Stimulated activated CD8-positive, alpha-beta memory T cell treated with anti-CD3 and anti-CD28 coated beads, Interleukin-15, amount 100 ng/mL, for 1 hour (primary cell): ENCODE measurements around the gene TMEM44.

Experiments used
- DNase-seq: peaks from one replicate; pipeline ENCODE4 v3.0.0-alpha.2; 2020; ENCODE audit warnings: low read depth

Gene TMEM44

DNA sequence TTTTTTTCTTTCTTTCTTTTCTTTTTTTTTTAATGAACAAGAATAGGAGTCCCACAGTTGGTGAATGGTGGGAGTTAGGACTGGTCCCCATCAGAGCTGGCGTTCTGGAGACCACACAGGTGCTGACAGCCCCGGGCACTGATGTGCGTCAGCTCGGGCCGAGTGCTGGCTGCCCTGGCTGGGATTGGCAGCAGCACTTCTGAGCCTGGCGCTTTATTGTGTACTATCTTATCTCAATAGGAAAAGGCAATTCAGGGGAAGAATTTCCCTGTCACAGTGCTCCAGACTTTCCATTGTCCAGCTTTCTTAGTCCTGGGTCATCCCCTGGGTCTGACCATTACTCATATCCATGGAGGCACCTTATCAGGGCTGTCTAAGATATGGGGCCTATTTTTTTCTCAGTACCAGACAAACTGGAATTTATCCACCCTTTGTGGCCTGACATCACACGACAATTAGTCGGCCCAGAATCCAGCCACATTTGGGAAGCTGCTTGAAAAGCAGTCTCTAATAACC is 54.1 kb downstream of the TMEM44 start:
- no peak for DNase-seq

GRCh38 chr3:194577986-194578905 is 55.0 kb downstream of the TMEM44 start:
- DNase-seq, result no peak

DNA sequence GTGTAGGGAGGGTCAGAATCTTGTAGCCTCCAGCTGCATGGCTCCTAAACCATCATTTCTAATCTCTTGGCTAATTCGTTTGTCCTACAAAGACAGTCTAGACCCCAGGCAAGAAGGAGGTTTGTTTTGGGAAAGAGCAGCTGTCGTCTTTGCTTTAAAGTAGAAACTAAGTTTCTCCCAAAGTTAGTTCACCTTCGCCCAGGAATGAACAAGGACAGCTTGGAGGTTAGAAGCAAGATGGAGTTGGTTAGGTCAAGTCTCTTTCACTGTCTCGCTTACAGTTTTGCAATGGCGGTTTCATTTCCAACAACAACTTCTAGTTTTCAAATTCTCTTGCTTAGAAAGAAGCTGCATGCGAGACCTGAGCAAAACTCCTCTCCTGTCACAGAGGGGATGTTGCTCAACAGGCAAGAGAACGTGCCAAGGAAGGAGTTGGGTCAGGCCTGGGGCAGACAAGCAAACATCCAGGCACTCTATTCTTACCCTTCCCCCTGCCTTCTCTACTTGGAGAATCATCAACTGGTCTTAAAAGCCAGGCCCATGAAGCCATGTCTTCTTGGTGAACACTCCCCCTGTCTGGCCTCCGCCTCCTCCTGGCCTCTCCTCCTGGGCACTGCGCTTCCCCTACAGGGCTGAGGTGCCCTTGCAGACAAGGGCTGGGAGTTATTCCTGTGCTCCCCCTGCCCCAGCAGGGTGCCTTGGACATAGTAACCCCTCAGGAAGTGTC is 57.6 kb downstream of the TMEM44 start:
- no peak for DNase-seq

- DNase-seq, result no peak
Observed at GRCh38 chr3:194574639-194575483, 58.4 kb downstream of the TMEM44 start.

DNA sequence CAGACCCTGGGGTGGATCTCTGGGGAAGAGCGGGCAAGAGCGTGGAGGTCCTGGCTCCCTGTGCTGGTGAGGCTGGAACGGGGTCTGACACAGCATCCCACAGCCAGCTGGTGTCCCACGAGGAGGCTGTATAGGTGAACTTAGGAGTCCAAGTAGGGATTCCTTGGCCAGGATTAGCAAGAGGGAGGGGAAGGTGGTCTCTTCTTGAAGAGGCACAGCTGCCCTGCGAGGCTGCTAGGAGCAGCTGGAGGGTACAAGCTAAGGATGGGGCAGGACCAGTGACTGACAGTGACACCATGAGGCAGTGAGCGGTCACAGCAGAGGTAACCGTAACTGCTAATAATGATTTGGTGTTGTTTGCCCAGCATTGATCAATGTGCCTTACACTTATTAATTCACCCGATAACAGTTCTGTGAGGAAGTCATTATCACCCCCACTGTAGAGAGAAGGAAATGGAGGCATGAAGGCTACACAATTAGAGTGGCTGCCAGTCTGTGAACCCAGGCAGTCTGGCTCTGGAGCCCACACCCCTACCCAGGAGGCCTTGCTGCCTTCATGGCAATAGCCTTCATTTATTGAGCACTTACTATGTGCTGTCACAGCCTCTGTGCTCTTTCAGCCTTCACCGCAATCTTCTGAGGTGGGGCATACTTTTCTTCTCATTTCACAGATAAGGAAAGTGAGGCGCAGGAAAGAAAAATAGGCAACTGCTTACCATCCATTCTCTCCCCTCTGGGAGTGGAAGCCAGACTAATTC is 59.4 kb downstream of the TMEM44 start:
- no peak for DNase-seq

DNA sequence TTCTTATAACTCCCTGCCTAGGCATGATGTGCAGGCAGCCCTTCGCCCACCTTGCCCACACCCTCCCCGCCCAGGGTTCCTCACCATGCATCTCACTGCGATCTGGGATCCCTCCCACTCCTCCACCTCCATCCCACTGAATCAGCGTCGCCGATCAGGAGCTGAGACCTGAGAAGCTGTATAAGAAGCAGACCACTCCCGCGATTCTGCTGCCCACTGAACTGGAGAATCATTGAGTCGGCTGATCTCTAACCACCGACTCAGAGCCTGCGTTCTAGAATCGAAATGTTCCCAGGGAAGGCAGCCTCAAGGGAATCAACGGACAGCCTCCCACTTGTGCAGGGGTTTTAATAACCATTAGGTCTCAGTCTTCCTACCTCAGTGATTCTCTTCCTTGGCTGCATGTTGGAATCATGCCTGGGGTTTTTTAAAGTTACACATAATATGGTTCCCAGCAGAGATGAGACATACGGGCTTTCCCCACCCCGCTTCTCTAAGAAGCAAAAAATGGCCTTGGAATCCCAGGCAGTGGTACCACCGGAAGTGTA is 60.2 kb downstream of the TMEM44 start:
- no peak for DNase-seq

DNA sequence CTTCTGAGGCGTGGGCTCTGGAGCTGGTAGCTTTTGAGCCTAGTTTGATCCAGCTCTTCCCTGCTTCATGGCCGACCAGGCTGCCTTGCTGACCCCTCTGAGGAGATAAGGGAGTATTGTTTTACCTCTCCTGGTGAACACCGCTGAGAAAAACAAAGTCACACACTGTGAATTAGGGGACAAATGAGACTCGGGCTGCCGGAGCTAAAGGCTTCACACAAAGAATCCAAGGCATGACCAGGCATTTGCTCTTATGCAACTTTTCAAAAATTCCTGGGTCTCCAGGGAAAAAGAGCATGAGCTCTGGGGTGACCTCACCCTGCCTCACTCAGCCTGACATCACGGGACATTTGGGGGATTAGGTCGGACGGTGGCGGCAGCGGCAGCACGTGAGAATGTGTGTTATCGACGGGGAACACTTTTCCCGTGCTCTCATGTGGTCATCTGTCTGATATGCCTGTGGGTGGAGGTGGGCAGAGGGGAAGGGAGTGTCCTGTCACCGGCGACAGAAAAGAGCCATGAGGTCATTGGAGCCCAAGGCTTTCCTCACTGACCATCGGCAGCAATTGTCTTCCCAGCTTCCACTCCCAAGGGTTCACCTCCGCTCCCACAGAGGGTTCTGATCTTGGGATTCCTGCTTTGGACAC is 61.0 kb downstream of the TMEM44 start:
- no peak for DNase-seq

DNA sequence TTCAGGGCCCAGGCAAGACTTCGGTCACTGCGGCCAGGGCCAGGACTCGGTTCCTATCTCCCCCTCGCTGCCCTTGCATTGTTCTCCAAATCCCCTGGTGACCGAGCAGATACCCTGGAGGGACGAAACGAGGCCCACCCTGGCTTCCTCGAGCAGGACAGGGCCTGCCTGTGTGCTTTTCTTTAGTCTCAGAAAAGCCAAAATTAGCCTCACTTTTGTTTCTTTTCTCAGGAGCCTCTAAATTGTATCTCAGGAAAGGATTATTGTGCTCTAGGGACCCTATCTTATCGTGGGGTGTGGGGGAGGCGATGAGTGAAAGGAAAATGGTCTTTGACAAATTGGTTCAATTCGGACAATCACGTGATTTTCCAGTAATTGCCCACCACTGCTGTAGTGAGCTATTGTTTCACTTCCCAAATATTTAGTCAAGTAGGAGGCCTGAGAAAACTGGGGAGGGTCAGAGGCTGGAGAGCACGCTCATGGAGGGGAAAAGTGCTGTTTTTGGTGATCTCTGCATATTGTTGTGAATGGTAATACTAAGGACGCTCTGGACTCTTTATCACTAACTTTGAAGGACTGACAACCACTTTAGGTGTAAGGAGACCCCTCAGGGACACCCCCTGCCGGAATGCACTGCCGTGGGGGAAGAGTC is 61.6 kb downstream of the TMEM44 start:
- no peak for DNase-seq

DNA sequence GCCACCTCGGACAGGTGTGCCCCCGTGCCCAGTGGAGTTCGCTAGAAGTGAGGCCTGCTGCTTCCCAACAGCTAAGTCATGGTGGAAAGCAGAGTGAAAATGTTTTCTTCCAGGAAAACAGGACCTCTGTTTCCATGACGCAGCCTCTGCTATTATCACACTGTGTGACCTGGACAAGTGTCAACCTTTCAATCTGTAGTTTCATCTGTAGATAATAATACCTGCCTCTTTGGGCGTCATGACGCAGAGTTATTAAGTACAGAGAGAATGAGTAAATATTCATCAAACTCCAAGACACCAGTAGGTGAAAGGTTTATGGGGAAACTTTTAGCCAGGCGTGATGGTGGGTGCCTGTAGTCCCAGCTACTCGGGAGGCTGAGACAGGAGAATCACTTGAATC is 62.3 kb downstream of the TMEM44 start:
- no peak for DNase-seq

GRCh38 chr3:194570235-194570634 is 63.0 kb downstream of the TMEM44 start:
- no peak for DNase-seq

DNA sequence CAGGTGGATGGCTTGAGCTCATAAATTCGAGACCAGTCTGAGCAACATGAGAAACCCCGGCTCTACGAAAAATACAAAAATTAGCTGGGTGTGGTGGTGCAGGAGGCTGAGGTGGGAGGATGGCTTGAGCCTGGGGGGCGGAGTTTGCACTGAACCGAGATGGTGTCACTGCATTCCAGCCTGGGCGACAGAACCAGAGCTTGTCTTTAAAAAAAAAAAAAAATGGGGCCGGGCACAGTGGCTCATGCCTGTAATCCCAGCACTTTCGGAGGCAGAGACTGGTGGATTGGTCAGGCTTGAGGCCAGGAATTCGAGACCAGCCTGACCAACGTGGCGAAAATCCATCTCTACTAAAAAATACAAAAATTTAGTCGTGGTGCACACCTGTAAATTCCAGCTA is 64.0 kb downstream of the TMEM44 start:
- DNase-seq, result no peak

GRCh38 chr3:194565597-194566190 is 67.5 kb downstream of the TMEM44 start:
- no peak for DNase-seq

- DNase-seq, result no peak
Observed at GRCh38 chr3:194562986-194563385, 70.2 kb downstream of the TMEM44 start.

DNA sequence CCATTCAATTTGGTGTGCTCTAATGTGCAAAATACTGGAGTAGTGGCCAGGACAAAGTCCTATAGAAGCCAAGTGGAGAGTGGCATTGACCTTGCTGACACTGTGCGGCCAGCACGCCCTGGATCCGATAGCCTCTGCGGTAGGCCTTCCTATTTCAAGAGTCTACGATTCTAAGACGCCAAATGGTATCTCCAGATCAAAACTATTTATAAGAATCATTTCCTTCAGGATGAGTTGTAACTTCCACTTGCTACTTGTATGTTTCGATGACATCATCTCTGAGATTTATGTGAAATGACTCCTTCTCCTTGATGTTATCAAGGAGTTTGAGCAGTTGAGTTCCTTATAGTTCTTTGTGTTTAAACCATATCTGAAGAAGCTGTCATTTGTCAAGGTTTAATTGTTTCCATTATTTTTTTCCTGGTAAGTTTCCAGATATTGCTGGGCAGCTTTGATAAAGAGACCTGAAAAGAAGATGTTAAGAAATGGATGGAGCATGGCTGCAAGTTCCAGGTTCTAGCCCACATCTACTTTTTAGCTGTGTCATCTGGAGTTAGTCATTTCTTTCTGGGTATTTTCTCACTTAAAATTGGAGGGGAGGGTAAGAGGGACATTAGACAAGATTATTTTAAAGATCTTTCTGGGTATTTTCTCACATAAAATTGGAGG is 71.8 kb downstream of the TMEM44 start:
- no peak for DNase-seq

DNA sequence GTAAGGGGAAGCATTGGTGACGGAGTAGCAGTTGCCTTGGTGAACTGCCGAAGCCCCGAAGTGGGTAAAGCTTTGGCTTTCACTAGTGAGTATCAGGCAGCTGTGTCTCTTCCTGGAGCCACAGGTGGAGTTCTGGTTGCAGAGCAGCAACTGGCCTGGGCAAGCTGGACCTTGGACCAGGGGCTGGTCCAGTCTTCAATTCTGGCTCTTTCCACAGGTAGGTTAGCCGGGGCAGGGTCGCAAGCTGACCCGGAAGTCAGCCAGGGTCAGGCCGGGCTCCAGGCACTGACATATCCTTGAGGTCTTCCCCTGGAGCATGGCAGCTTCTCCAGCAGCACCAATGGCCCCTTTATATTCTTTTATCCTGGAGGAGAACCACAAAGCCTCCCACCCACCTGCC is 73.2 kb downstream of the TMEM44 start:
- no peak for DNase-seq

GRCh38 chr3:194559530-194559929 is 73.7 kb downstream of the TMEM44 start:
- DNase-seq, result no peak

DNA sequence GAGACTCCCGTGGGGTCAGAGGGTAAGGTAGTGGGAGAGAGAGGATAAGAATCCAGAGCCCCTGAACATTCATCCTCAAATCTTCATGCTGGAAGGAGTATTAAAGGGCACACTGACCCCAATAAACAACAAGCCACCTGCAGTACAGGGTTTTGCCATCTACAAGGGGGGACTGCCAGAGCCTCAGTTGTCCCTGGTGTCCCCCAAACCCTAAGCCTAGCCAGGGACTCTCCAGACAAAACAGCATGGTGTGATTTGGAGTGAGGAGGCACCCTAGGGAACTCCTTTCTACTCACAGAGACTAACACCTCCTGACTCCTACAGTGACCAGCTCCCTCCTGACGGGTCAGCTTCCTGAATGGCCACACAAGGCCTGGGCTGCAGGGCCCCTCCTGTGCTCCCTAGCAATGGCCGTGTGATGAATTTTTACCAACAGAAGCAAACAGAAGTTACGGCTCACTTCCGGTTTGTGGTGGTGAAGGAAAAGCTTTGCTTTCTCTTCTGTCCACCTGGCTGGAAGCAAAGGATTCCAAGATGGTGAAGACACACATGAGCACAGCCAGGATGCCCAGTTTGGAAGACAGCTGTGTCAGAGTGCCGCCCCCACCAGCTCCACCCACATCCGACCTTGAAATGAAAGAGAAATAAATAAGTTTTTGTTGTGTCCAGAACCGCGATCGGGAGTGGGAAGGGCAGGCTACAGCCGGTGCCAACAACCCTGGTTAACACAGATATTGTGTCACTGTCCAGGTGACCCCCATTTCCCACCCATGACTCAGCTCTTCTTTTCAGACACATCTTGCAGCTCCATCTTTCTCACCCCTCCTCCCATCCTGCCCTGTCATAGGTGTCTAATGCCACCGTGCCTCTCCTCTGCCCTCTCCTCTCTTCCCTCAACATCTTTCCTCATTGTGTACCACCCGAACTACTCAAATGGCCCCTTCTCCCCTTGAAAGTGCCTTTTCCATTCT is 76.8 kb downstream of the TMEM44 start:
- DNase-seq, result no peak
